Right renal cortex interstitium (tissue), 3 donors: ENCODE measurements around the gene IFNAR2. TPM values are rescaled to one million over a fixed set of nuclear protein-coding genes. Genes with fewer than 3 reads are reported as not detected.
"Not testable (repeated sequence)": the region's sequence is repeated elsewhere in the genome, so short reads cannot be mapped to it uniquely, and the experiment has no call there.

Experiments
- DNase-seq, 3 donors: peaks; one replicate each; pipeline ENCODE4 v3.0.0-alpha.2; 2013; ENCODE audit warnings: low read depth in 3 of 3, low spot score in 2 of 3
- polyA plus RNA-seq, 3 donors: library from polyadenylated mRNA; unstranded; fragments of 120-200 nt; gene quantifications; one replicate each; pipeline ENCODE4 v1.2.1, GENCODE V29; 2013; ENCODE audit not compliant: insufficient read length in 3 of 3

Gene IFNAR2
- polyA plus RNA-seq, 3 donors: 19.7 to 22.8 (median 22.8) TPM

GRCh38 chr21:33212159-33212851 is 17.4 kb upstream of the IFNAR2 start:
- no peak for DNase-seq

DNA sequence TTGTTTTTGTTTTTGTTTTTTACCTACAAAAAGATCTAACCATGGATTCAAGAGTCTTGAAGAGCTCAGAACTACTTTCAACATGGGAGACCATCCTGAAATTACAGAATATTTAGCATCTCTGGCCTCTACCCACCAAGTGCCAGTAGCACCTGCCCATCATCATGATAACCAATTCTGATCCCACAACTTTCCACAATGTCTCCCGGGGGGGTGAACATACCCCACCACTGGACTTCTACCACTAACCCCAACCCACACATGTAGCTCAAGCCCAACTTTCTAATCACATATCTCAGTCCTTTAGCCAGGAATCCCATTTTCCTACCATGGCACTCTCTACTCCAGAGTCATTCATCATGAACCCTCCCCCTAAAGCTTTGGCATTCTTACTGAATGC is 15.7 kb upstream of the IFNAR2 start:
- no peak for DNase-seq

DNA sequence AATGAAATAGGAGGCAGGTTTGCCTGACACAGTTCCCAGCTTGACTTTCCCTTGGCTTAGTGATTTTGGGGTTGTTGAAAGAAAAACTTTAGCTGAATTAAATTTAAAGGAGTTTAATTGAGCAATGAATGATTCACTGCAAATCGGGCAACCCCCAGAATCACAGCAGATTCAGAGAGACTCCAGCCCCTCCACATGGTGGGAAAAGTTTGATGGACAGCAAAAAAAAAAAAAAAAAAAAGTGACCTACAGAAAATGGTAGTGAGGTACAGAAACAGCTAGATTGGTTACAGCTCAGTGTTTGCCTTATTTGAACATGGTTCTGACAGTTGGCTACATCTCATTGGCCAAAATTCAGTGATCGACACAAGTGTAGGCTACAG is 12.6 kb upstream of the IFNAR2 start:
- no peak for DNase-seq

DNA sequence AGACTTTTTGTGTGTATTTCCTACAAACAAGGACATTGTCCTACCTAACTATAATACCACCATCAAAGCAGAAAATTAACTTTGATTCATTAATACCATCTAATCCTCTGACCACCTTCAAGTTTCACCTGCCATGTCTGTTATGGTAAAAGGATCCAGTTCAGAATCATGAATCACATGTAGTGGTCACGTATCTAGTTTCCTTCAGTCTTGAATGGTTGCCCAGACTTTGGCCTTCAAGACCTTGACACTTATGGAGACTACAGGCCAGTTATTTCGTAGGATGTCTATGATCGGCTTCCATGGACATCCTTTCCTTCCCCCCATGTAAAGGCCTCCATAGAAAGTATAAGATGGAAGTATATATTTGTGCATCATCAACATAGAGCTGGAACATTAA is 10.4 kb upstream of the IFNAR2 start:
- no peak for DNase-seq

DNA sequence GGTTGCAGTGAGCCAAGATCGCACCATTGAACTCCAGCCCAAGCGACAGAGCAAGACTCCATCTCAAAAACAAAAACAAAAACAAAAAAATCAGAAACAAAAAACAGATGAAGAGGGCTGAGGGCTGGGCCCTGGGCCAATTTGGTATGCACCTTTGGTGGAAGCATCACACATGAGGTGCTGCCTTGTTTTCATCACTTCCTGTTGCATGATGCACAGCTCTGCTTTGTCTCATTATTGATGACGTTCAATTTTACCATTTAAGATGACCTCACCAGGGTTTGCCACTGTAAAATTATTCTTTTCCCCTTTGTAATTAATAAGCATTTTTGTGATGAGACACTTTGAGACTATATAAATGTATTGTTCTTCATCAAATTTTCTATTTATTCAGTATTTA is 9.8 kb upstream of the IFNAR2 start:
- DNase-seq: no peak

GRCh38 chr21:33225376-33225775 is 4.4 kb upstream of the IFNAR2 start:
- not testable (repeated sequence) for DNase-seq

DNA sequence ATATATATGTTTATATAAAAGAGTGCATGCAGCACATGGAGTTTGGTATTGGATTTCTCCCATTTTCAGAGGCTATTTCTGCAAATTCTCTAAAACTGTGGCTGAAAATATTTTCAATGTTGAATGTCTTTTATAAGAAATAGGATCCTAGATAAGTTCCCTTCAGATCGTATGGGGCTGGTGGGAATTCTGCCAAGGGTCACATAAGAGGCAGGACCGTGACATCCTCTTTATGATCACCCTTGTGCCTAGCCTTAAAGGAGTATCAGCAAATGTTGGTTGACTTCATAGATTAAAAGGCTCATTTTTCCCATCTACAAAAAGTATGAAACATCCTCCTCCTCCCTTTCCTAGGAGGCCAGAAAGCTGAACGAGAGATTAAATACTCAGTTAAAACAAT is 1.3 kb upstream of the IFNAR2 start:
- DNase-seq: no peak

- no peak for DNase-seq
Measured at GRCh38 chr21:33229099-33229783, 497 bp upstream of the IFNAR2 start.

DNA sequence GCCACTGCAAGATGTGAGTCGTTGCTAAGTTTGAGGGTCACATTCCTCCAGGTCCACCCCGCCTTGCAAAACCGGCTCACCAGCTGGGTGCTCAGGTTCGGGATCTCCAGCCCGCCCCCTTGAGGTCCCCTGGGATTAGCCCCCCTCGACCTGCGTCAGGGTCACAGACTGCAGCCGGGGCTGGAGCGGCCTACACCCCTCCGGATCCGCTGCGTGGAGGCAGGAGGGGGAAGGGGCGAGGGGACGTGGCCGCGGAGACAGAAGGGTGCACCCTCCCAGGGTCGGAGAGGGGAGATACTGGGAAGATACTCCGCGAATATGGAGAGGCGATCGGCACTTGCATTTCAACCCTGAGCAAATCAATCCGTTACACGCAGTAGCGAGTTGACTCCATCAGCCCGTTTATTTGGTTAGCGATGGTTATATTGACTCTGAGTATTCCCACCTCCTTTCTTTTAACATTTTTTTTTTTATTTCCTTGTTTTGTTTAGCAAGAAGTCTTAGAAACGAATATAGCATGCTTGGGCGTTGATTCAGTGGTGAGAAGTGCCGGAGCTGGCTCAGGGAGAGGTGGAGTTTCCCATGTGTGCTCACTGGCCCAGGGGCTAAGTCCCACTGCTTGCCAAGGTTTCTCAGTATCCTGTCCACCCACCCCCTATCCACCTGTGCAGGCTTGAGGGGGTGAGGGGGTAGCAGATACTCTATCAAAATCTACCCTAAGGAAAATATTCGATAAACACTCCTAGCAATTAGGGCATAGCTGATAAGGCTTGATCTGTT is 997 bp downstream of the IFNAR2 start:
- DNase-seq: peak in 1 of 3 donors; percentile 25

DNA sequence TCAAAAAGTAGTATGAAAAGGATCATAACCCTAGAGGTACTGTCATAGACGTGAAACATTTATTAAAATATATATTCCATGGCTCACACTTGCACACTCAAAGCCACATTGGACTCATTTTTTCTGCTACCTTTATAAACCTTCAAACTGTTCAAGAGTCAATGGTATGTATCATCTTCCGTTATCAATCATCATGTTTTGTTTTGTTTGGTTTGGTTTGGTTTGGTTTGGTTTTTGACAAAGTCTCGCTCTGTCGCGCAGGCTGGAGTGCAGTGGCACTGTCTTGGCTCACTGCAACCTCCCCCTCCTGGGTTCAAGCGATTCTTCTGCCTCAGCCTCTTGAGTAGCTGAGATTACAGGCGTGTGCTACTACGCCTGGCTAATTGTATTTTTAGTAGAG is 1.8 kb downstream of the IFNAR2 start:
- no peak for DNase-seq

DNA sequence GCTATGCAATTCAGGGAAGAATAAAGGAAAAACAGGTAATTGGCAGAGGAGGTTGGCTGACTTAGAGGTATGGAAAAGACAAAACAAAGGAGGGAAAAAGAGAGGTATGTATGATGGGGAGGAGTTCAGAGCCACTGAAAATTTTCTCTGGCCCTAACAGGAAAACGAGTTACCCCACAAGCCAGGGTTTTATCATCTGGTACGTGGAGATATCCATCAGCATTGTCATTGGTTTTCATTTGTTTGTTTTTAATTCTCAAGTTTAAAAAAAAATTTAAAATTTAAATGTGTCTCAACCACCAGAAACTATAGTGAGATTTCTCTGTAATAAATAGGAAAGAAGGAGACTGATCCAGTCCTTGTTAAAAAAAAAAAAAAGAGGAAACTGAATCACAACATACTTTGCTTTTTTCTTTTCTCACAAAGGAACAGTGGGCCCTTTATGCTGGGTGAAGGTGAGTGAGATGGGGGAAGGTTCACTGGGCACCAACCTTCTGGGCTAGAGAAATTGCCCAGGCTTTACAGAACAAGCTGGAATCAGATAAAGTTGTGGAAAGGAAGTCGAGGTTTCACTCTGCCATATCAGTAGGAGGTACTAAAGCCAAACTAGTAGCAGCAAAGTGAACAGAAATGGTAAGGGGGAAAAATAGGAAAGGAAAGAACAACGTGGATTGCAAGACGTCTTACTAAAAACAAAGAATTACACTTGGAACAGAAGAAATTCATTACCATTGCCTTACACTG is 2.7 kb downstream of the IFNAR2 start:
- DNase-seq: no peak

DNA sequence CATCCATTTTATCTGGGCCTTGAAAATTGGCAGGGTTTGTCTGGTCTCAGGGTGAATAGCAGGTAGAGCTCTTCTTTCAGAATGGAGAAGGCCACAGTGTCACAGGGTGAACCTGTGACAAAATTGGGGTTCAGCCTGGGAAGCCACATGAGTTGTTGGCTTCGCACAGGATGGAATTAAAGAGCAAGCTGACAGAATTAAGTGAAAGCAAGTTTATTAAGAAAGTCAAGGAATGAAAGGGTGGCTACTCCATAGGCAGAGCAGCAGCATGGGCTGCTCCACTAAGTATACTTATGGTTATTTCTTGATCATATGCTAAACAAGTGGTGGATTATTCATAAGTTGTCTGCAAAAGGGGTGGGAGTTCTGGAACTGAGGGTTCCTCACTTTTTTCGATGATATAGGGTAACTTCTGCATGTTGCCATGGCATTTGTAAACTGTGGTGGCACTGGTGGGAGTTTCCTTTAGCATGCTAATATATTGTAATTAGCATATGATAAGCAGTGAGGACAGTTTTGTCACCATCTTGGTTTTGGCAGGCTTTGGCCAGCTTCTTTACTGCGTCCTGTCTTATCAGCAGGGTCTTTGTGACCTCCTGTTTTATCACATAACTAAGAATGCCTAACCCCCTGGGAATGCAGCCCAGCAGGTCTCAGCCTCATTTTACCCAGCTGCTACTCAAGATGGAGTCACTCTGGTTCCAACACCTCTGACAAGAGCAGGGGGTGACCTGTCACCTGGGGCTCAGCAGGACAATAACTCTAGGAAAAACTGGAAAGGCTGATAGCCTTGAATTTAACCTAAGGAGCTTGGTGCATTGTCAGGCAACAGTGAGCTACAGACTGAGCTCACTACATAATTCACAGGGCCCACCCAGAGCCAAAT is 5.1 kb downstream of the IFNAR2 start:
- DNase-seq: no peak

DNA sequence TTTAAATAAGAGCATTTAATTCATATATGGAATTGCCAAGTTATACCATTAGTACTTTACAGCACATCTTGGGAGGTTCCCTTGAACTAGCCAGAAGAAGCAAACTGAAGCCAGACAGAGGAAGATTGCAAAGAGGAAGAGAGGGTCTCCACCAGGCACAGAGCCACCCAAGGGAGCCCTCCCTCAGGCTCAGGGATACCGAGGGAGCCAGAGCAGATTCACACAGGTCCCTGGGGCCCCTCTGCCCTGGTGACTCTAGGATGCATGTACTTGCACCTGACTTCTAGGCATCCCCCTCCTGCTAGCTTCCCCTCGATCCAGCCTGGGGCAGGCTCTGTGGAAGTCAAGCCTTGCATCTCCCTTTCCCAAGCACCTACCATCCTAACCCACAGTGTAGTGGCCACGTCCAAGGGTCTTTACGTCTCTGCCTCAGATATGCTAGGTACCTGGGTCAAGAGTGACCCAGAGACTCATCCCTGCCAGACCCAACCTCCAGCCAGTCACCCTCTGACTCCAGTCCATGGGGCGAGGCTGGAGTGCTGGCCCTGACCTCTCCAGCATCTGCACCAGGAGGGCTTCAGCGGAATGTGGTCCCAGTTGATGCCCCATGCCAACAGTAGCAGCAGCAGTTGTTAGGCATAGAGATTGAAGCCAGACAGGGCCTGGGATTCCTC is 6.4 kb downstream of the IFNAR2 start:
- DNase-seq: no peak

GRCh38 chr21:33236766-33237165 is 7.0 kb downstream of the IFNAR2 start:
- DNase-seq: no peak

- no peak for DNase-seq
Measured at GRCh38 chr21:33237486-33237885, 7.7 kb downstream of the IFNAR2 start.

- no peak for DNase-seq
Measured at GRCh38 chr21:33238146-33238545, 8.4 kb downstream of the IFNAR2 start.

DNA sequence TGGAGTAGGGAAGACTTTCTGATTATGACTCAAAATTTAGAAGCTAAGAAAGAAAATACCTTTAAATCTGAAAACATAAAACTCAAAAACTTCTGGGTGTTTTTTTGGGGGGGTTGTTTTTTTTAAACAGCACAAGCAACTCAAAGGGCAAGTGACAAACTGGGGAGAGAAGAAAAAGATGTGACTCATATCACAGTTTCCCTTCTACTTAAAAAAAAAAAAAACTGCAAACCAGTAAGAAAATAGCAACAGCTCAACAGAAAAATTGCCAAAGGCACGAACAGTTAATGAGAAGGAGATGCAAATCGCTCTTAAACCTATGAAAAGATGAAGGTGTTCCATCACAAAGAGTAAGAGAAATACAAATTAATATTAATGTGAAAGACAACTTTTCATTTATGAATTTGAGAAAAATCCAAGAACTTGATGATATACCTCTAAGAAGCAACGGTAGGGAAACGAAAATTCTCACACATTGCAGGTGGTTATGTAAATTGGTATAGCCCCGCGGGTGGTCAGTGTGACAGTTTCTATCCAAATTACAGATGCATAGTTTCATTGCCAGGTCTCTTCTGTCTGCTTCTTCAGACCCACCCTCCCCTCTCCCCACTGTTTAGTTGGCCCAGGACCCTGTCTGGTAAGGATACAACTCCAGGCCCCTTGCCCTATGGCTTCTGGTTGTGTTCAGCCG is 9.0 kb downstream of the IFNAR2 start:
- no peak for DNase-seq

GRCh38 chr21:33239559-33240127 is 9.9 kb downstream of the IFNAR2 start:
- not testable (repeated sequence) for DNase-seq

- DNase-seq: no peak
Measured at GRCh38 chr21:33240404-33240803, 10.7 kb downstream of the IFNAR2 start.
